Smooth muscle cell (in vitro differentiated cells): ENCODE measurements around the gene SALL1. TPM values are rescaled to one million over a fixed set of nuclear protein-coding genes. Genes with fewer than 3 reads are reported as not detected.

Experiments
- DNase-seq: peaks from one replicate; lab custom pipeline; 2025; ENCODE audit not compliant: unreplicated experiment; lab: John Stamatoyannopoulos, UW
- H2AFZ ChIP-seq: fragments of 200-600 bp; sonication (generic); 2 replicates; pipeline ENCODE4 v1.6.0; 2016; ENCODE audit warnings: antibody characterized with exemption, low read depth, mild to moderate bottlenecking
- H3F3A ChIP-seq: fragments of 200-600 bp; sonication (generic); 2 replicates; pipeline ENCODE4 v1.6.0; 2017; ENCODE audit warnings: antibody characterized with exemption, low read depth
- H3K27ac ChIP-seq: fragments of 200-600 bp; sonication (generic); 2 replicates; pipeline ENCODE4 v1.5.1; 2016; ENCODE audit warnings: low read depth, mild to moderate bottlenecking
- H3K27me3 ChIP-seq: fragments of 200-600 bp; sonication (generic); 2 replicates; pipeline ENCODE4 v1.6.1; 2016; ENCODE audit warnings: low read depth, mild to moderate bottlenecking
- H3K36me3 ChIP-seq: fragments of 200-600 bp; sonication (generic); 2 replicates; pipeline ENCODE4 v1.5.1; 2016; ENCODE audit warnings: low read depth
- H3K4me1 ChIP-seq: fragments of 200-600 bp; sonication (generic); 2 replicates; pipeline ENCODE4 v1.5.1; 2016; ENCODE audit warnings: low read depth
- H3K4me2 ChIP-seq: fragments of 200-600 bp; sonication (generic); 2 replicates; pipeline ENCODE4 v1.6.0; 2016; ENCODE audit warnings: mild to moderate bottlenecking
- H3K4me3 ChIP-seq: fragments of 200-600 bp; sonication (generic); 2 replicates; pipeline ENCODE4 v1.5.1; 2016; ENCODE audit warnings: mild to moderate bottlenecking
- H3K79me2 ChIP-seq: fragments of 200-600 bp; sonication (generic); 2 replicates; pipeline ENCODE4 v1.6.0; 2016; ENCODE audit warnings: low read depth, mild to moderate bottlenecking
- H3K9ac ChIP-seq: fragments of 200-600 bp; sonication (generic); 2 replicates; pipeline ENCODE4 v1.6.0; 2016; ENCODE audit warnings: low read depth
- H3K9me3 ChIP-seq: fragments of 200-600 bp; sonication (generic); replicated peaks from 2 replicates; pipeline ENCODE4 v1.5.1; 2016; ENCODE audit warnings: low read depth
- H4K20me1 ChIP-seq: fragments of 200-600 bp; sonication (generic); 2 replicates; pipeline ENCODE4 v1.6.0; 2016; ENCODE audit warnings: low read depth
- CTCF ChIP-seq: fragments of 200-600 bp; sonication (generic); IDR thresholded peaks from 2 replicates; pipeline ENCODE4 v1.5.1; 2017; ENCODE audit warnings: borderline replicate concordance, mild to moderate bottlenecking, antibody characterized with exemption; ENCODE audit not compliant: insufficient read depth, poor library complexity, severe bottlenecking
- WGBS: methylation state at CpG from one replicate; pipeline ENCODE4 v1.1.7; 2016; ENCODE audit warnings: low lambda C conversion rate; 5-methylcytosine and 5-hydroxymethylcytosine counted together
- polyA plus RNA-seq: library from polyadenylated mRNA; unstranded; fragments of >200 nt; fragmentation: Nextera tagmentation; extraction: Ambion mirVana; gene quantifications from 2 replicates; pipeline ENCODE4 v1.2.1, GENCODE V29; 2016
- total RNA-seq: library from RNA; depleted of rRNA; stranded (reverse); fragments of >200 nt; gene quantifications from 2 replicates; pipeline ENCODE4 v1.2.3, GENCODE V29; 2014

Gene SALL1
- total and polyA plus RNA-seq, 2 experiments from 2014 or later, result 1.6 to 6.2 TPM

GRCh38 chr16:51154271-51155171 is 3.5 kb upstream of the SALL1 start:
- DNase-seq, result no peak
- Histone ChIP-seq H3K9ac (no peak overlapping the region), H3K4me3 (peak overlapping the region; percentile 76), H3K4me2 (peak overlapping the region; percentile 90), H2AFZ (peak overlapping the region; percentile 74), H3K27me3 (peaks cover 56% of the 10 kb centered on the region), H3K36me3 (no peaks in the 10 kb centered on the region), H3K27ac (no peak overlapping the region), H4K20me1 (no peaks in the 10 kb centered on the region), H3K9me3 (no peaks in the 10 kb centered on the region), H3K4me1 (peaks cover 33% of the 10 kb centered on the region), H3F3A (no peaks in the 10 kb centered on the region), H3K79me2 (peaks cover 10% of the 10 kb centered on the region)
- 12% methylated on average over 53 of the region's 55 CpGs for whole genome bisulfite sequencing
- TF ChIP-seq CTCF, result no peak

- H2AFZ ChIP-seq, result no peak overlapping the region
- no peaks in the 10 kb centered on the region for H3K9me3 ChIP-seq
- H3K9ac ChIP-seq, result no peak overlapping the region
- H3K27ac ChIP-seq, result no peak overlapping the region
- TF ChIP-seq CTCF, result no peak
- peak overlapping the region; percentile 76 for H3K4me3 ChIP-seq
- WGBS, result 2% methylated on average over 32 of the region's 32 CpGs
- no peaks in the 10 kb centered on the region for H3F3A ChIP-seq
- peak overlapping the region; percentile 90 for H3K4me2 ChIP-seq
- peaks cover 33% of the 10 kb centered on the region for H3K4me1 ChIP-seq
- peaks cover 19% of the 10 kb centered on the region for H3K79me2 ChIP-seq
- H3K27me3 ChIP-seq, result peaks cover 60% of the 10 kb centered on the region
- DNase-seq, result no peak
- H3K36me3 ChIP-seq, result no peaks in the 10 kb centered on the region
- H4K20me1 ChIP-seq, result no peaks in the 10 kb centered on the region
Observed at GRCh38 chr16:51153577-51154031, 2.5 kb upstream of the SALL1 start.

- Histone ChIP-seq H3F3A (no peaks in the 10 kb centered on the region), H3K79me2 (peaks cover 24% of the 10 kb centered on the region), H3K4me2 (peak overlapping the region; percentile 90), H3K9ac (no peak overlapping the region), H3K27ac (no peak overlapping the region), H3K4me1 (peaks cover 39% of the 10 kb centered on the region), H4K20me1 (no peaks in the 10 kb centered on the region), H3K27me3 (peaks cover 60% of the 10 kb centered on the region), H3K4me3 (peak overlapping the region; percentile 76), H2AFZ (peak overlapping the region; percentile 73), H3K9me3 (no peaks in the 10 kb centered on the region), H3K36me3 (no peaks in the 10 kb centered on the region)
- TF ChIP-seq CTCF, result no peak
- no peak for DNase-seq
- WGBS, result 2% methylated on average over 50 of the region's 60 CpGs
Observed at GRCh38 chr16:51152691-51153576, 1.9 kb upstream of the SALL1 start.
